ENCODE data around the gene CYP19A1.

DNA sequence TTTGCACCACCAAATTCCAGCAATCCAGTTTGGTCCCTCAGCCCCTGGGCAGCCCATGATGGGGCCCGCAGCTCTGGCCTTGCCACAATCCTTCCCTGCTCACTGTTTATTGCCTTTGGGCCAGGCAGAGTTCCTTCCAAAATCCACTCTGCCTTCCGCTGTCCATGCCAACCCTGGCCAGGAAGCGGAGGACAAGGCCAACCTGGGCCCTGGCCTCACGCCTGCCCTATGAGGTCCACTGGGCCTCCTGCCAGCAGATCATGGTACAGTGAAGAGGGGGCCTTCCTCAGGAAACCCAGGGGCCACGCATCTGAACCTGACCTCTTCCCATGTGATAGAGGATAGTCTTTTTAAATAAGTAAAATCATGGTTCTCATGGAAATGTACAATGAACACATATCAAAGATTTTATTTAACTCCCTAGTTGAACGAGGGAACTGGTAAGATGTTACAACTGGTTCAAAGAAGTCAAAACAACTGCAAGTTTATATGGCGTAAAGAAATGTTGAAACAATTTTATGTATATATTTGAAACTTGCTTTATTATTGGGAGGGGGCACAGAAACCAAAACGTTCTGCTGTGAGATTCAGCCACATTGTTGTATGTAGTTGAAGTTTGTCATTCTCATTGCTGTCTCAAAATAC is 147.8 kb downstream of the CYP19A1 start:
- TF ChIP-seq, protein P1, sequence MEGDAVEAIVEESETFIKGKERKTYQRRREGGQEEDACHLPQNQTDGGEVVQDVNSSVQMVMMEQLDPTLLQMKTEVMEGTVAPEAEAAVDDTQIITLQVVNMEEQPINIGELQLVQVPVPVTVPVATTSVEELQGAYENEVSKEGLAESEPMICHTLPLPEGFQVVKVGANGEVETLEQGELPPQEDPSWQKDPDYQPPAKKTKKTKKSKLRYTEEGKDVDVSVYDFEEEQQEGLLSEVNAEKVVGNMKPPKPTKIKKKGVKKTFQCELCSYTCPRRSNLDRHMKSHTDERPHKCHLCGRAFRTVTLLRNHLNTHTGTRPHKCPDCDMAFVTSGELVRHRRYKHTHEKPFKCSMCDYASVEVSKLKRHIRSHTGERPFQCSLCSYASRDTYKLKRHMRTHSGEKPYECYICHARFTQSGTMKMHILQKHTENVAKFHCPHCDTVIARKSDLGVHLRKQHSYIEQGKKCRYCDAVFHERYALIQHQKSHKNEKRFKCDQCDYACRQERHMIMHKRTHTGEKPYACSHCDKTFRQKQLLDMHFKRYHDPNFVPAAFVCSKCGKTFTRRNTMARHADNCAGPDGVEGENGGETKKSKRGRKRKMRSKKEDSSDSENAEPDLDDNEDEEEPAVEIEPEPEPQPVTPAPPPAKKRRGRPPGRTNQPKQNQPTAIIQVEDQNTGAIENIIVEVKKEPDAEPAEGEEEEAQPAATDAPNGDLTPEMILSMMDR (IDR thresholded peaks at IDR 0.05; ENCODE audit: poor library complexity): no peak
- TF ChIP-seq EZH2 (IDR thresholded peaks at IDR 0.05; ENCODE audit: borderline replicate concordance) (no peak), EZH2phosphoT487 (IDR thresholded peaks at IDR 0.05; ENCODE audit: low read depth, severe bottlenecking, unreplicated experiment) (no peak)
